GM12872 (cell line): ENCODE measurements around the gene REXO1.

ENCODE experiments used
- TF ChIP-seq, protein P1 (sequence below): IDR thresholded peaks from 3 replicates; pipeline ENCODE4 v1.5.1; 2011; ENCODE audit warnings: low read depth, mild to moderate bottlenecking, low read length, moderate library complexity; ENCODE audit not compliant: insufficient read depth

Gene REXO1

DNA sequence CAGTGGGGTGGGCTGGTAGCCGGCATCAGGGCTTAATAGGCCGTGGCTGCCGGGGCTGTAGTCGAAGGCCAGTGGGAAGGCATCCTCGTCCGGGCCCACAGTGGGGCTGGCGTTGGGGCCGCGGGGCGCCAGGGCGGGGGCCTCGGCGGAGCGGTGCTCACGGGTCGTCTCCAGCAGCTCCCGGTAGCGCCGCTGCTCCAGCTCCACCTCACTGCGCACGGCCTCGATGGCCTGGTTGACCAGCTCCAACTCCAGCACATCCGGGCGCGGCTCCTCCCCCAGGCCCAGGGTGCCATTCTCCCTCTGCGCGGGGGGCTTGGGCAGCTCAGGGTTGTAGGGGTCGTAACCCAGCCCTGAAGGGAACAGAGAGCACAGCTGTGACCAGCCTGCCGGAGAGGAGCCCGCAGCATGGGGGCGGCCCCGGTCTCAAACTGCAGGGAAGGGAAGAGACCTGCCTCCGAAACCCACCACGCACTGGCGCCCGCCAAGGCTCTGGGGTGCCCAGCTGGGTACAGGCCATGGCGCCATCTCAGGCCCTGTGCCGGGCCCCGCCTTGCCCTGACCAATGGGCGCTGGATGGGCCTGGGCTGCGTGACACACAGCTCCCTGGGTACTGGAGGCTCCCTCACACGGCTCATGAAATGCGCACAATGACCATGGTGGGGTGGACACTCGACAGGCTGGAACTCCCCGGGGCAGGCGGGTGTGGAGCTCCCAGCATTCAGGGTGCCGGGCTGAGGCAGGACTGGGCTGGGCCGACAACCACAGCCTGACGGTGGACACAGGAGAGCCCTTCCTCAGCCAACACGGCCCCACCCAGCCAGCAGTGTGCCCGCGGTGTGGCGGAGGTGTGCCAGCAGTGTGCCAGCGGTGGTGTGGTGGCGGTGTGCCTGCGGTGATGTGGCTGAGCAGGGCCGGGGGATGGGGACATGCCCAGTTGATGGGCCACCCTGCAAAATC is 19.7 kb downstream of the REXO1 start:
- TF ChIP-seq, protein P1, sequence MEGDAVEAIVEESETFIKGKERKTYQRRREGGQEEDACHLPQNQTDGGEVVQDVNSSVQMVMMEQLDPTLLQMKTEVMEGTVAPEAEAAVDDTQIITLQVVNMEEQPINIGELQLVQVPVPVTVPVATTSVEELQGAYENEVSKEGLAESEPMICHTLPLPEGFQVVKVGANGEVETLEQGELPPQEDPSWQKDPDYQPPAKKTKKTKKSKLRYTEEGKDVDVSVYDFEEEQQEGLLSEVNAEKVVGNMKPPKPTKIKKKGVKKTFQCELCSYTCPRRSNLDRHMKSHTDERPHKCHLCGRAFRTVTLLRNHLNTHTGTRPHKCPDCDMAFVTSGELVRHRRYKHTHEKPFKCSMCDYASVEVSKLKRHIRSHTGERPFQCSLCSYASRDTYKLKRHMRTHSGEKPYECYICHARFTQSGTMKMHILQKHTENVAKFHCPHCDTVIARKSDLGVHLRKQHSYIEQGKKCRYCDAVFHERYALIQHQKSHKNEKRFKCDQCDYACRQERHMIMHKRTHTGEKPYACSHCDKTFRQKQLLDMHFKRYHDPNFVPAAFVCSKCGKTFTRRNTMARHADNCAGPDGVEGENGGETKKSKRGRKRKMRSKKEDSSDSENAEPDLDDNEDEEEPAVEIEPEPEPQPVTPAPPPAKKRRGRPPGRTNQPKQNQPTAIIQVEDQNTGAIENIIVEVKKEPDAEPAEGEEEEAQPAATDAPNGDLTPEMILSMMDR = no peak

DNA sequence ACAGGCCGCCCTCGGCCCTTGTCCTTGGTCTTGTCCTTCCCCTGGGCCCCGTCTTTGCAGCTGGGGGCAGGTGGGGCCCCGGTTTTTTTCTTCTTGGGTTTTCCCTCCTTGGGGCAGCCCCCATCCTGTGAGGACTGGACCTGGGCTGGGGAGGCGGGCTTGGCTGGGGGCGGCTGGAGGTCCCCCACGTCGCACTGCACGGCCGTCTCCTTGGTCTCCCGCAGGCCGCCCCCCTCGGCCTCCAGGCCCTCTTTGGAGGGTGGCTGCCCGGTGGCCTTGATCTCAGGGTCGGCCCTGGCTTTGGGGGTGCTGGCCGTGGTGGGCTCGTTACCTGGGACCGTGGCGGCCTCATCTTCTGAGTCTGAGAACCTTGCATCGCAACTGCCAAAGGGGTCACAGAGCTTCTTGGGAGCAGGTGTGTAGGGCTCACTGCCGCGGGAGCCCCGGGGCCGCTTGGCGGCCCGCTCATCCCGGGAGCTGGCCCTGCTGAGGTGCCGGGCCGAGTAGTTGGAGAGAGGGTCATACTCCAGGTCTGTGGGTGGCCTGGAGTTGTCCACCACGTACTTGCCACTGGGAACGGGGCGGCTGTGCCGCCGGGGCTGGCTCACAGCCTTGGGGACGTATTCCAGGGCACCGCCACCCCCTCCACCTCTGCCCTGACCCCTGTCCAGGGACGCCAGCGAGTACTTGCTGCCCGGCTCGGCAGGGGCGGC is 20.6 kb downstream of the REXO1 start:
- TF ChIP-seq, protein P1 = no peak

DNA sequence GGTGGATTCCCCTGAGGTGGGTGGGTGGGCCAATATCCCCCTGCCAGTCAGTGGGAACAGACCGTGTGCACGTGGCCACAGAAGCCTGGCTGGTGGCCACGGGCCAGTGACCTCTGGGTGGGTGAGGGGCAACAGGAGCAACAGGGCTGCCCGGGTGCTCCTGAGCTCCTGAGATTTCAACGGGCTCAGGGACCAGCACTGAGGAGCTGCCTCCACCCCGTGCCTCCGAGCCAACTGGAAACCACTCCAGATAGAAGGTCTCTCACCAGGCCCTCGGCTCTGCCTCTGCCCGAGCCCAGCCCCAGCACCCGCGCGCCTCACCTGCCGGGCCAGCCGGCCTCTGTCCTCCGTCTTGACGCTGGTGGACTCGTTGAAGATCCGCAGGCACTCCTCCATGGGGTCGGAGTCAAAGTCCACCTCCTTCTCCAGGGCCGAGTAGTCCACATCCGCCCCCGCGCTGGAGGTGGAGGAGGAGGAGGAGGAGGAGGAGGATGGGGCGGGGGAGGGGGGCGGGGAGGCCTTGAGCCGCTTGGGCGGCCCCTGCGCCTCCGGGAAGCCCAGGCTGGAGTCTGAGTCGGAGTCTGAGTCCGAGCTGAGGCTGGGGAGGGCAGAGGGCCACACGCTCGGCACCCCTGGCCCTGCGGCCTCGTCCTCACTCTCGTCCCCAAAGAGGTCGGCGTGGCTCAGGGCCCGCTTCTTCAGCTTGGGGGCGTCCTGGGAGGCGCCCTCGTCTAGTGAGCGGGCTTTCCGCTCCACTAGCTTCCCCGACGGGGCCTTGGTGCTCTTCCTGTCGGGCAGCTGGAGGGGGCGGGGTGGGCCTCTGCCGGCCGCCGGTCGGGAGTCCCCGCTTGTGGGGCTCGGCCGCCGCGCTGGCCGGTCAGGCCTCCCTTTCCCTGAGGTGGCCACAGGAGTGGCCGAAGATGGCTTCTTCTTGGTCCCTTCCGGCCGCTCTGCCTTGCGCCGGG is 21.4 kb downstream of the REXO1 start:
- TF ChIP-seq, protein P1 = no peak

DNA sequence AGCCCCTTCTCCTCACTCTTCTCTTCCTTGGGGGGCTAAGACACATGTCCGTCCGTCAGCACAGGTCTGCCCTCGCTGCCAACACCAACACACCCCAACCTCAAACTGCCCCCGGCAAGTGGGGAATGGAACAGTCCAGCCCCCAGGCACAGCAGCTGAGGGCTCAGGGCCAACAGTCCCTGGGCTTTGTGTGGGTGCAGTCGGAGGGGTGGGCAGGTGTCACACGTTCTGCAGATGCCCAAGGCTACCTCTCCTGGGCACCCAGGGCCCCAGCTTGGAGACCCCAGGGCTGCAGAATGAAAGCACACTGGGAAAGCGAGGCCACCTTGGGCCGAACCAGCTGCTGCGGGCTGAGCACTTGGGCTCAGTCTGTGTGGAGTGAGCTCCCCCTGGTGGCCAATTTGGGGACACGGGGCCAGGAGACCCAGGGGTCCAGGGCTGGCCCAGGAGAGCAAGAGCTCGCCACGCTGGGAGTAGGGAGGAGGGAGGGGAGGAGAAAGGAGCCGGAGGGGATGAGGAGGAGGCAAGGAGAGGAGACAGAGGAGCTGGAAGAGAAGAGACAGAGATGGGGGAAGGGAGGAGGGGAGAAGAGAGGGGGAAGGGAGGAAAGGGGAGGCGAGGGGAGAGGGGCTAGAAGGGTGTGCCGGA is 22.2 kb downstream of the REXO1 start:
- TF ChIP-seq, protein P1 = peak; percentile 92

DNA sequence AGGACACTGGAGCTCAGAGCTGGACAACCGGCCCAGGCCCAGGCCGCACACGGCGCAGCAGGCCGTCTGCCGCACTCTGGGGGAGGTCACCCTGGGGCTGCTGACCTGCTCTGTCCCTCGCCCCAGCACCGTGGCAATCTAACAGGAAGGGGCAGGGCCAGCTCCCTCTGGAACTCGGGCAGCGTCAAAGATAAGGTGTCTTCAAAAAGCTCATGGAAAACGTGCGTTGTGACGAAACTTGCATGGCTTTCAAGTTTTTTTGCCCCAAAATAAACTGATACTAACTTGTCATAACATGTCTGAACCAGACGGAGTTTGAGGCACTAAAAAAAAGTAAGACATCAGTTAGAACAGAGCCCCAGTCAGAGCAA is 24.0 kb downstream of the REXO1 start:
- TF ChIP-seq, protein P1 = no peak

DNA sequence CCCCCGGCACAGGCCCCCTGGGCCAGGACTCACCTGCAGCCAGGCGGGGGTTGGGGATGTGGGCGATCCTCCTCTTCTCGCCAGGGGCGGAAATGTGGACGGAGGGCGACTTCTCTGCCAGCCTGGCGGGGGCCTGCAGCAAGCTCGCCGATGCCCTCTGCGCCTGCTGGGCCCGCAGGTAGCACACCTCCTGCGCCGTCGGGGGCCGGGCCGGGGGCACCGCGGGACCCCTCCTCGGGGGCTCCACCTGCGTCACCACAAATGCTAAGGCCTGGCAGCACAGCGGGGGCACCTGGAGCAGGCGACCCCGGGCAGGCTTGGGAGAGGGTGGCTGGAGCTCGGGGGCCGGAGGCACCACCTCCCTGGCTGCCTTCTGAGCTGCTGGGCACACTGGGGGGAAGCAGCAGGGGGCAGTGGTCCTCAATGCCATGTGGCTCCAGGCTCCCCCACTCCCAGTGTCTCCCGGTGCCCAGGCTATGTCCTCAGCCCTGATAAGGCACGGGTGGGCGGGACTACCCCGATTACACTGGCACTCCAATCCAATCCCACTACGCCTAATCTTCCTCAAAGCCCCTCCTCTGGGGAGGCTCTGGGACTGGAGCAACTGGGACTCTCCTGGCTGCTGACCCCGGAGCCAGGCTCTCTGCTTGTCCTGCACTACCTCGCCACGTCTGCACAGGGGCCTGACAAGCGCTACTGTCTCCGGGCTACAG is 24.6 kb downstream of the REXO1 start:
- TF ChIP-seq, protein P1 = no peak
